ENCODE data around the gene PRDM16. TPM values are rescaled to one million over a fixed set of nuclear protein-coding genes. Genes with fewer than 3 reads are reported as not detected.

Gene PRDM16
- total and polyA plus RNA-seq, 2 of the 8 experiments (the other 6 are each of a cell fraction or from before 2014, with no cell fraction given), result 0.39 to 0.43 TPM

DNA sequence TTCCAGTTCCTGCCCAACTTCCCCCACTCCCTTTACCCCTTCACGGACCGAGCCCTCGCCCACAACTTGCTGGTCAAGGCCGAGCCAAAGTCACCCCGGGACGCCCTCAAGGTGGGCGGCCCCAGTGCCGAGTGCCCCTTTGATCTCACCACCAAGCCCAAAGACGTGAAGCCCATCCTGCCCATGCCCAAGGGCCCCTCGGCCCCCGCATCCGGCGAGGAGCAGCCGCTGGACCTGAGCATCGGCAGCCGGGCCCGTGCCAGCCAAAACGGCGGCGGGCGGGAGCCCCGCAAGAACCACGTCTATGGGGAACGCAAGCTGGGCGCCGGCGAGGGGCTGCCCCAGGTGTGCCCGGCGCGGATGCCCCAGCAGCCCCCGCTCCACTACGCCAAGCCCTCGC lies 343.4 kb downstream of the PRDM16 start (continued):
- TF ChIP-seq, protein P1, sequence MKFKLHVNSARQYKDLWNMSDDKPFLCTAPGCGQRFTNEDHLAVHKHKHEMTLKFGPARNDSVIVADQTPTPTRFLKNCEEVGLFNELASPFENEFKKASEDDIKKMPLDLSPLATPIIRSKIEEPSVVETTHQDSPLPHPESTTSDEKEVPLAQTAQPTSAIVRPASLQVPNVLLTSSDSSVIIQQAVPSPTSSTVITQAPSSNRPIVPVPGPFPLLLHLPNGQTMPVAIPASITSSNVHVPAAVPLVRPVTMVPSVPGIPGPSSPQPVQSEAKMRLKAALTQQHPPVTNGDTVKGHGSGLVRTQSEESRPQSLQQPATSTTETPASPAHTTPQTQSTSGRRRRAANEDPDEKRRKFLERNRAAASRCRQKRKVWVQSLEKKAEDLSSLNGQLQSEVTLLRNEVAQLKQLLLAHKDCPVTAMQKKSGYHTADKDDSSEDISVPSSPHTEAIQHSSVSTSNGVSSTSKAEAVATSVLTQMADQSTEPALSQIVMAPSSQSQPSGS (IDR thresholded peaks at IDR 0.05; ENCODE audit: low read length), result no peak
- no peak for TF ChIP-seq EZH2 (IDR thresholded peaks at IDR 0.05; ENCODE audit: low read depth, low read length, severe bottlenecking)
- TF ChIP-seq NRF1 (IDR thresholded peaks at IDR 0.05; ENCODE audit: low read depth, low read length), result no peak
- TF ChIP-seq TAF1 (IDR thresholded peaks at IDR 0.05; ENCODE audit: low read depth, low read length), result no peak

Data from H1 (cell line).